IPS-NIHi7 (cell line): ENCODE results near the gene SLC4A2.
A peak's percentile ranks its signal among the peaks of the same experiment; 100 is the strongest.

ENCODE experiments used
- DNase-seq: peaks from one replicate; pipeline ENCODE4 v3.0.0; 2012; ENCODE audit warnings: mixed read lengths; ENCODE audit errors: extremely low spot score

The SLC4A2 gene

DNA sequence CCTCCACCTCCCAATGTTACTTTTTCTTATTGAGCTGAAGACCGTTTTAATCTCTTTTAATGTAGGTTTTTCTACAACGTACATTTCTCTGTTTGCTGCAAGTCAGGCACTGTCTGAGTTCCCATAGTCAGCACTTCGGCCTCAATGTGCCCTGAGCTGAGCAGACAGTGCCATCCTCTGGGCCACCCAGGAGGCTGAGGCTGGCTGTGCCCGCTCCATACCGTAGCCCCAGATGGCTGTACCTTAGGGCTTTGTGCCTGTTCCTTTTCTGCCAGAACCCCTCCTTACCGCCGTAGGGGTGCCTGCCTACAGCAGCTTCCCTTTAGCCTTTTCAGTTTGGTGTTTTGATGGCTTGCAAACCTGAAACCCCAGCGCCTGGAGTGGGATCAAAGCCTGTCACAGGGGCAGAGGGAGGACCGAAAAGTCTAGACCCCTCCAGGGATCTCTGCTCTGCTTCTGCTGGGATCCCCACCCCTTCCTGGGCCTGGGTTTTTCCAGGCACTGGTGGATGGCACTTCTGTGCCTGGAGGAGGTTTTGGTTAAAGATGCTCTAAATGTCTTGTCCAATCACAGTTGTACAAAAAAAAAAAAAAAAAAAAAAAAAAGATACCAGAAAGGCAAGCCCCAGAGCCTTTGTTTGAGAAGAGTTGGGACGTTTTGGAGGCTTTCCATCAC is 35.9 kb downstream of the SLC4A2 start:
- DNase-seq, result no peak

DNA sequence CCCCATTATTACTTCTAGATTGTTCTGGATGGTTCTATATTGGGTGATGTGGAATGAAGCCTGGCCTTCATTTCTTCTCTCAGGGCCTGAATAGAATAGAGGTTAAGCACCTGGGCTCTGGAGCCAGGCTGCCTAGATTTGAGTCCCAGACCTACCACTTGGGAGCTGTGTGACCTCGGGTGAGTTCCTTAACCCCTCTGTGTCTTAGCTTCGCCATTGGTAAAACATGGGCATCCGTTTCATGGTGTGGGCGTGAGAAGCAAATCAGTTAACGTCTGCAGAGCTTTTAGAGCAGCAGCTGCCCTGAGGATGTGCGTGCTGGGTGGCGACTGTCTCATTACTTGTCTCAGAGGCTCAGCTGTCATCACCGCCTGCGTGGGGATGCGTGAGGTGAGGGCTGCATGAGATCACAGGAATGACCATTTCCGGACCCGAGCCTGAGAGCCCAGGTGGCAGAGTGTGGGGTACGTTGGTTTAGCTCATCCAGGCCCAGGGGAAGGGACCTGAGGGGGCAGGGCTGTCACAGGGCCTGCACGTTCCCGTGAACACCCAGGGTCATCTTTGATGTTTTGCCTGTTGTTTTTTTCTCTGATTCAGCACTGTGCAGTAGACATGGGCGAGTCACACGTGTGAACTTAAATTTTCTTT is 36.6 kb downstream of the SLC4A2 start:
- DNase-seq, result no peak

DNA sequence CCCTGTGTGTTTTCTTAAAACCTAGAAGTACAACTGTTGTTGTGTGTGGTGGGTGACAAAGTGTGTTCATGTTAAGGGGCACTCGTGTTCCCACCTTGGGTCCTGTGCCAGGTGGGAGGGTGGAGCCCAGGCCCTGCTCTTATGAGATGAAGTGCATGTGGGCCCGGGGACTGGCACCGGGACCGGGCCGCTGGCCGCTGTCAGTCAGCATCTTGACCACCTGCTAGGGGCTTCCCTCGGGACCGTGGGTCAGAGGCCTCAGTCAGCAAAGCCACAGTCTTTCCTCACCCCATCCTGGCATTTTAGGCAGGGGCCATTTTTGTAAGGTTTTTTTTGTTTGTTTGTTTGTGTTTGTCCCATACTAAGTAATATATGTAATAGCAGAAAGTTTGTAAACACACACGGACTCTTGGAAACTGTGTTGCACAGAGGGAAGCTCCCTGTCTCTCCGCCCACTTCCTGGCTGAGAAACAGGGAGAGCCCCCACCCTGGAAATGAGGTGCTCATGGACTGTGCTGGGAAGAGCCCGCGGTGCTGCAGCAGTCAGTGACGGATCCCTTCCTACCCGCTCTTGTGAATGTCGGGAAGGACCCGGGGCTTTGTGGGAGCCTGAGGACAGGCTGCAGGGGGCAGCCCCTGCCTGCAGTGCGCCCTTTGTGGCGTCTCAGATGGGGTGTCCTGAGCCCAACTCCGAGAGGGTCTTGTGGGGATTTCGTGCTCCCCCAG is 40.3 kb downstream of the SLC4A2 start:
- no peak for DNase-seq

DNA sequence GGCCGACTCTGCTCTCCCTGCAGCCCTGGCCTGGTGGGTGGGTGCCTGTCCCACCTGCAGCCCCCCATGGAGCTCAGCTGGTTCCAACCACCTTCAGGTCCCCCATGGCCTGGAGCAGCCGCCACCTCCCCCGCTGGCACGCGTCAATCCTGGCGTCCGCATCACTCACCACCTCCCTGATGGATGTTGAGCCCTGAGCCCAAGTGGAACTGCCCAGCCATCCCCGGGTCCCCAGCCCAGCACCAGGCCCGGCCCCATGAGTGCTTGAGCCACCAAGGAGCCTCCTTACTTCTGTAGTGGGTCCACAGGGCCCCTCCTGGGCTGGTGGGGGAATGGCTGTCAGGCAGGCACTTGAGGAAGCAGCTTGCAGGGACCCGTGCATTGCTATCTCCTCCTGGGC is 41.5 kb downstream of the SLC4A2 start:
- no peak for DNase-seq

DNA sequence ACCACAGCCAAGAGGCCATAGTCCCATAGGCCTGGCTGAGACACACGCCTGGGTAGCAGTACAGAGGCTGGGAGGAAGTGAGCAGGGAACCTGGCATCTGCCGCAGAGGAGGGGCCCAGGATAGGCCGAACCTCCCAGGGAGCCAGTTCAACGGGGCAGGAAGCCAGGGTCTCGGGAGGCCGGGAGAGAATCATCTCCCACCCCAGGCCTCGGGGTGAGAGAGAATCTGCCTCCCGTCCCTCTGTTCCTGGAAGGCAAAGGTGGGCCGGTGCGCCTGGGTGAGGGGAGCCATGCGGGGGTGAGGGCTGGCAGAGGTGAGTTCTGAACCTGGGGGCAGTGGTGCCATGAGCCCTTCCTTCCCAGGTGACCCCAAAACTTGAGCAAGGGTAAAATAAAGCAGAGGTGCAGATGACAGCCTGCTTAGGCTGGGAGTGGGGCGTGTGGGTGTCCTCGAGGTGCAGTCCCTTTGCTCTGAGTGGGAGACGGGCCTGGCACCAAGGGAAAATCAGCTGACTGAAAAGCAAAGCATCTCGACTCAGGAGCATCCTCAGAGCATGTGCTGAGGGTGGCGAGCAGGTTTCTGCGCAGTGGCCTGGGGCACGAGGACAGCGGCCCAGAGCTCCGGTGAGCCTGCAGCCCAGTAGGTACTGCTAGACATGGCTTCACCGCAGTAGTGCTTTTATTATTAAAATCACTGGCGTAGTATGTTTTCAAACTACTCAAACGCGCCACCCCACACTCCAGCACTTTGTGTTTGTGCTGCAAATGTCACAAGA is 42.4 kb downstream of the SLC4A2 start:
- DNase-seq, result no peak

DNA sequence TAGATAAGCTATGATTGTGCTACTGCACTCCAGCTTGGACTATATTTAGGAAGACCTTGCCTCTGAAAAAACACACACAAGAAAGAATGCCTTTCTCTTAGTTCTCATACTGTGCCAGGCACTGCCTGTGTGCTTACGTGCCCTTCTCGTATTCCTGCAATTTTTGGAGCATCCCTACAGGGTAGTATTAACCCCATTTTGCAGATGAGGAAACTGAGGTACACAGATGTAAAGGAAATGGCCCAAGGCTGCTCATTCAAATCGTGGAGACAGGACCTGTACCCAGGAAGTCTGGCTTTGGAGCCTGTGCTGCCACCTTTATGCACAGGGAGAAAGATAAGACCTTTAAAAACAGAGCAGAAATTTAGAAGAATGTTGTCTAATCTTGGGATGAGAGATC is 43.6 kb downstream of the SLC4A2 start:
- no peak for DNase-seq

DNA sequence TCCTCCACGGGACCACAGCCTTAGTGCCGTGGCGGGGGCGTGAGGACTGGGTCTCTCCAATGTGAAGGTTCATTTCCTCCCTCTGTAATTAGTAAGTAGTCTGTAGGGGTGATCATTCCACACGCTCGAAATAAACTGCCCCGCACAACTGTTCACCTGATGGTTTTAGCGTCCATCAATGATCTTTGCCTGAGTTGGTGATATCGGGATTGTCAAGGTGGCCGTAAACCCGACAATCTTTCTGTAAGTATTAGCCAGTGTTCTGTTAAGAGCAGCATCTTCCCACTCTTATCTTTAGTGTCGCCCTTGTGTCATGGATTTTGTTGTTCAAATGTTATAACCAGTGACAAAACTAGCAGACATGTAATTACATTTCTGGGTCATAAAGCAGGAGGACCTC is 44.6 kb downstream of the SLC4A2 start:
- no peak for DNase-seq

DNA sequence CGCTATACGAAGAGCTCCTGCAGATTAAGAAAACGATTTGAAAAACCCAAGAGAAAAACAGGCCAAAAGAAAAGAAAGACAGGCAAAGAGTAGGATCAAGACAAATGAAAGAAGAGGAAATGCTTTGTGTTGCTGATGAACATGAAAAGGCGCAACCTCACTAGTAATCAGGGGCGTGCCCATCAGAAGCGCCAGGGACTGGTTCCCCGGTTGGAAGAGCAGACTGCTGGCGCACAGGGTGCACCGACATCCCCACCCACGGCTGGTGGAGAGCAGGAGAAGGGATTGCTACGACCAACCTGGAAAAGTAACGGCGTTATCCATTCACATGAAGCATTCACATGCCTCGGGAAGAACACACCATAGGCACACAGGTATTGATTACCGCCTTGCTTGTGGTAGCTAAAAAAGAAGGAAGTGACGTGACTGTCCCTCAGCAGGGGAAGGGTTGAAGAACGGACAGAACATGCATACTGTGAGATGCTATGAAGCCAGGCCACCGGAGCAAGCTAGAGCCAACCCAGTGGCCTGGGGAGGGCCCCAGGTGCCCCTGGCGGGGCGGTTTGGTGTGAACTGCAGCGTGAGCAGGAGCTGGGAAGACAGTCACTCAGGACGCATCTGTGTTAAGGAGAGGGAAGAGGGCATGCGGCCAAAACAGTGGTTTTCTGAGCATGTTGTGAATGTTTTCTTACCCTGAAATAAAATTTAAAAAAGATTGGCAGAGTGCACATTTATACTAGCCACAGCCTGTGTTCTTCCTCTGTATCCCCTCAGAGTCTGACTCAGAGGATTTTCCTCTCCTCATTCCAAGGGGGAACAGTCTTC is 45.2 kb downstream of the SLC4A2 start:
- peak; percentile 45 for DNase-seq

DNA sequence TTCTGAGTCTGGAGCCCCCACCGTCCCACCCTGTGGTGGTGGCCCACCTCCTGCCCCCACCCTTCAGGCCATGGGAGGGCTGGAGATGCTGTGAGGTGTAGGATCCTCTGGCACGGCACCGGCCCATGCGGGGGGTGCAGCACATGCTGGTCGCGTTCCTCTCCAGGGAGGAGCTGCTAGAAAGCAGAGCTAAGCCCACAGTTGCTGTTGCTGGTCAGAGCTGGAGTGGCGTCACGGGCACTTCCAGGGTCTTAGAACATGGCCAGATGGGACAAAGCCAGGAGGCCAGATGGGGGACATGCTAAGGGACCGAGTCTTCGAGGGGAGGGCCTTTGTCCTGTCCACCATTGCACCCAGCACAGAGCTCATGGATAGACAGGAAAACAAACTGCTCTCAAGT is 48.5 kb downstream of the SLC4A2 start:
- DNase-seq, result no peak

DNA sequence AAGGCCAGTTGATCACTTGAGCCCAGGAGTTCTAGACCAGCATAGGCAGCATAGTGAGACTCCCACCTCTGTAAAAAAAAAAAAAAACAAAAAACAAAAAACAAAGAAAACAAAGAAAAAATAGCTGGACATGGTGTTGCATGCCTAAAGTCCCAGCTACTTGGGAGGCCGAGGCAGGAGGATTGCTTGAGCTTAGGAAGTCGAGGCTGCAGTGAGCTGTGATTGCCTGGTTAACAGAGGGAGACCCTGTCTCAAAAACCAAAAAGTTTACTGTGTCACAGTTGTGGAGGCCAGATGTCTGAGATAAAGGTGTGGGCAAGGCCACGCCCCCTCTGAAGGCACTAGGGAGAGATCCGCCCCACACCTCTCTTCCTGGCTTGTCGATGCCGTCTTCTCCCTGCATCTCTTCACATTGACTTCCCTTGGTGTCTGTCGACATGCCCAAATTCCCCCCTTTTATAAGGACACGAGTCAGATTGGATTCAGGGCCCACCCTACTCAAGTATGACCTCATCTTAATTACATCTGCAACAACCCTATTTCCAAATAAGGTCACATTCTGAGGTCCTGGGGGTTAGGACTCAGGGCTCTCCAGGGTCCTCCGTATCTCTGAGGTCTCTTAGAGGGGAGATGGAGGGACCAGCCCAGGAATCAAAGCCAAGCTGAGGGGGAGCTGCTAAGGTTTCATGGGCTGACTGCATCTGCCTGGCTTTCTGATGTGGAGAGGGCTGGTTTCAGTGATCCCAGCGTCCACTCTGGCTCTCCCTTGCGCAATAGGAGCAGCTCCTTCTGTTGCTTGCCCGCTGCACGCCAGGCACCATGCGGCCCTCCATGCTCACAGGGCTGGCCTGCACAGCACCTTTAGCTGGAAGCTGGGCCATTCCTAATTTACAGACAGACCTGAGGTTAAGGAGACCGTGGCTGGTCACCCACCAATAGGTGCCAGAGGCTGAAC is 50.0 kb downstream of the SLC4A2 start:
- DNase-seq, result no peak

DNA sequence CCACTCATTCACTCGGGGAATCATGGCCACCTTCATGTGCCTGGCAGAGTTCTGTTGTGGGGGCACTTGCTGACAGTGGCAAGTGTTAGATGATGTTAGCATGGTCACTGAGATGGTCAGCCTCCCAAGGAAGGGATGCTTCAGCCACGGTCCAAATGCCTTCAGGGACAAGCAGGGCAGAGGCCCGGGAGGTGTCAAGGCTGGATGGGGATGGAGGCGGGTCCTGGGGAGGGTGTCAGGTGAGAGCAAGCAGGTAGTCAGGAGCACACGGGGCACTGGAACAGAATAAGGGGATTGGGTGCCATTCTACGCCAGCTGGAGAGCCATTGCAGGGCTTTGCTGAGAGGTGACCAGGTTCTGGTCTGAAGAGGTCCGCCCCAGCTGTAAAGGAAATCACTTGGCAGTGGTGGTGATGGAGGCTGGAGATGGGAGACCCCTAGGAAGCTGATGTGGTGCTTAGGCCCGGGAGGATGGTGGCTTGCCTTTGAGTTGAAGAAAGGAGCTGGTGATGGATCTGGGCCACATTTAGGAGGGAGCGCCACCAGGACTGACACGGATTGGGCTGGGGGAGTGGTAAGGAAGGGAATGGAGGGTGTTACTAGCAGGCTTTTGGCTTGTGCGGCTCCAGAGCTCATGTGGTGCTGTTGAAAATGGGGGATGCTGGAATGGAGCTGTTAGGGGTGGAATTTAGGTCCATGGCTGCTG is 51.0 kb downstream of the SLC4A2 start:
- no peak for DNase-seq

DNA sequence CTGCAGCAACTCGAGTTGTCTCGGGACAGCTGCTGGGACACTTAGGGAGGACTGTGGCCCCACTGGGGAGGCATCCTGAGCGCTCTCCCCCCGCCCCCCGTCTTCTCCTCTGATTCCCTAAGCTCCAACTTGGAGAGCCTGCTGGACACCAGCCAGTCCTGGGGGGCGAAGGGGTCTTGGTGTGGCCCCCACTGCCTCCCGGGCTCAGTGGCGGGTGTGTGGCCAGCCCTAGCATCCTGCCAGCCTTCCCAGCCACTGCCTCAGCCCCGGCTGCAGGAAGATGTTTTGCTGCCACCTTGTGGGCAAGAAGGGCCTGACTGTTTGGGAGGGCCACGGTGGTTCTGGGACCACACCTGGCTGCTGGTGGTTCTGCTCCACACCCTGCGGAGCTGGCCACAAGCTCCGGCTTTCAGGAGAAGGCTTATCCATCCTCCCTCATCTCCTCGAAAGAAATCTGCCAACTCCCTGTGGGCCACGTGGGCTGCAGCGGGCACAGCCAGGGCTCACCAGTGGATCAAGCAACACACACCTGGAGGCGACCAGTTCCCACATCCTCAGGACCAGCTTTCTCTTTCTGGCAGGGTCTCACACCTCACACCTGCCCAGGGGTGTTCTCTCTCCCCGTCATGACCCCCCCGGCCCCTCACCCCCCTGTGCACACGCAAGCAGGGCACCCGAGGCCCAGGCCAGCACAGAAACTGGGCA is 51.7 kb downstream of the SLC4A2 start:
- peak; percentile 90 for DNase-seq

DNA sequence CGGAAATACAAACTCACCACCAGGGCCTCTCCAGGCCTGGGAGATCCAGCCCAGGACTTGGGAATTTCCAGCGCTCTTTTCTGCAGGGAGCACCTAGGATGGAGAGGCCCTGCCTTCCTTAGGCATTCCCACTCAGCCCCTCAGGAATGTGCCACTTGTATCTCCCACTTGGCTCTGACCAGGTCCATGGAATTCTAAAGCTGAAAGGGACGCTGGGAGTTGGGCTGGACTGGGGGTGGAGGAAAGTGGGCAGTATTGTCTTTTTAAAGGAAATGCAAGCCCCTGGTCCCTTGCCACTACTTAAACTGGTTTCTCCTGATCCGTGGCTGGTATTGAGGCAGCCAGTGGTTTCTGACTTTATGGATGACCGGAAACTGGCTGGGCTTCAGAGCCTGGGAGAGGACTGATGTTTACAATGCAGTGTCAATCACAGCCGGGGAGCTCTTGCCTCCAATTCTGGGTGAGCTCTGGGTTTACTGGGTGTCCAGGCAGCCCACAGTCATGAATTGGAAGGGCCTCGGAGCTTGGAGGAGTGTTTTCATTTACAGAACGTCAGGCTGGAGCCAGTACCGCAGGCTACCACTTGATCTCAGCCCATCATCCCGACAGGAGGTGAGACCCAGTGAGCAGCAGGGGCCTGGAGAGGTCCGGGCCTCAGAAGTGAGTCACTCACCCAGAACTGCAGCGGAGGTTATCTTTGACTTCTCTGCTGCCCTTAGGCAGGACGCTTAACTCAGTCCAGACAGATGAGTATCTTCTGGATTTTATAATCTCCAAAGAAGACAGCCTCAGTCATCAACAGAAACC is 54.2 kb downstream of the SLC4A2 start:
- peak; percentile 66 for DNase-seq

DNA sequence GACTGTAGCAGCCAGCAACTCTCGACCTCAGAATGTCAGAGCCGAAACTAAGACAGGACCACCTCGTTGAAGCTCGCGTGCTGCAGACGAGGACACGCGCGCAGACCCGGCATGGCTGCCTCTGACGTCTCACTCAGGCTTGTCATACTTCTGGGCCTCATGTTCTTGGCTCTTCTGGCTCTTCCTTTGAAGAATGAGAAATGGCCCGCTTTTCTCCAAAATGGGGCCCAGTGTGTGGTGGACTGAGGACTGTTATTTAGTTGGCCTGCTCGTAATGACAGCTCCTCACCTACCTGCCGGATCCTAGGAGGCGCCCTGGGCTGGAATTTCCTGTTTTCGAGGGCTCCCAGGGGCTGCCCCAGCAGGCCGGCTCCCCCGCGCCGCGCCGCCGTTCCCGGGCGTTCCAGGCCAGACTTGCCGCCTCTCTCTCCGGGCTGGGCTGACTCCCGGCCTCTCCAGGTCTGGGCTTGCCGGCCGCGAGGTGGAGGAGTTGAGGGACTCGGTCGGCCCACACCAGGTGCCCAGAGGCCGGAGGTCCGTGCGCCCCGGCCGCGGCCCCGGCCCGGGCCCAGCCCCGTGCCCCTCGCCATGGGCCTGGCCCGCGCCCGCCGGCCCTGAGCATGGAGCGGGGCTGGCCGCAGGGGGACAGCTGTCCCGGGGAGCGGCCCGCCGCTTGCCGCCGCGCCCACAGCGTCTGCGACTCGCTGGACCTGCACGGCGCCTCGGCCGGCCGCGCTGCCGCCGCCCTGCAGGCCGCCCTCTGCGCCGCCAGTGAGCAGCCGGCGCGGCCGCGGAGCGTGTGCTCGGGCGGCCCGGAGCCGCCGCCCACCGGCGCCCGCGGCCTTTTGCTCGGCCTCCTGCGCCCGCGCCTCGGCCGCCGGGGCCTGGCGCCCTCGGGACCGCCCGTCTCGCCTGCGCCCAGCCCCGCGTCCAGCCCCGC is 55.0 kb downstream of the SLC4A2 start:
- DNase-seq, result peak; percentile 60

DNA sequence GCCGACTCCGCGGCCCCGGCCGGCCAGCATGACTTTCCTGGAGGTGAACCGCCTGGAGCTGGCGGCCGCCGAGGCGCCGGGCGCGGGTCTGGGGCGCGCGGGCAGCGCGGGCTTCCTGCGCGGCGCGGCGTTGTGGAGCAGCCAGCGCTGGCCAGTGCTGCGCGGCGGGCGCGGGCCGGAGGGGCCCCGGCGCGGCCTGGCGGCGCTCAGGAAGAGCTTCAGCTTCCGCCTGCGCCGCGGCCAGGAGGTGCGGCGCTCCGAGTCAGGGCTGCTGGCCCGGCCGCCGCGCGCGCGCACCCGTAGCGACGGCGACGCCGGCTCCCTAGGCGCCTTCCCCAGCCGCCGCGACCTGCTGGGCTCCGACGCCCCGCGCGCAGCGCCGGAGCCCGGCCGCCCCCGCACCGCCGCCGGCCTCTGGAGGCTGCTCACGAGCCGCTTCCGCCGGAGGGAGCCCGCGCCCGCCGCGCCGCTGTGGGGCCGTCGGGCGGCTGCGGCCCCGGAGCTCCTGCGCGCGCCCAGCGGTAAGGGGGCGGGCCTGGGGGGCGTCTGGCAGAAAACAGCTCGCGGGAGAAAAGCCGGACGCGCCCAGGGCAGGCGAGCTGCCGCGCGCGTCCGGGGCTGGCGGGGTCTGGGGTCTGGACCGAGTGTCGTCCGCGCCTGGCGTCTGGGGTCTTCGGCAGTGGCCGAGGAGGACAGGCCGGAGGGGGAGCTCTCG is 55.9 kb downstream of the SLC4A2 start:
- peak; percentile 59 for DNase-seq

DNA sequence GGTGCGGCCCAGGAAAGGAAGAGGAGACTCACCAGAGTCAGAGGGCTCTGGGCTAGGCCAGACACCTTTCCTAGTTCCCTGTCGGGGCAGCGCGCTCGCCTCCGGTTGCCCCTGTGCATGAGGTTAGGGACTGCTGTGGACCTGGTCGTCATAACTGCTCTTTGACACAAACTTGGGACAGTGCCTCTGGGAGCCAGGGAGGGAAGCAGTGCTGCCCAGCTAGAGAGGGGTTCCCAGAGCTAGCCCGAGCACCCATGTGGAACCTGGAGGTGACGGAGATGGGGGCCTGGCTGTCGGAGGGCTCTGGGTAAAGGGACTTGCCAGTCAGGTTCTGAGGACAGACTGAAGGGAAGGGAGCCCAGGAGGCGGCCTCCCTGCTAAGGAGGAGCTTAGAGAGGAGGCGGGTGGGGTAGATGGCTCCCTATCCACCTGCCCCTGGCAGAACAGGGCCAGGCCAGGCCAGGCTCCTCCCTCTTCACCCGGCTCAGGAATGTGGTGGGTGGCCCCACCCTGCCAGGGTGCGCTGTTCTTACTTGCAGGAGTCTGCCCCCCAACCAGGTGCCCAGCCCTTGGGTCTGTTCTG is 56.5 kb downstream of the SLC4A2 start:
- DNase-seq, result peak; percentile 38
